ENCODE measurements around the gene TRPV5.

- TF ChIP-seq EZH2 (IDR thresholded peaks at IDR 0.05) (no peak), POLR2AphosphoS5 (IDR thresholded peaks at IDR 0.05; ENCODE audit: borderline replicate concordance, low read depth, low read length) (no peak), FOXP2 (optimal IDR thresholded peaks at IDR 0.05; ENCODE audit: control extremely low read depth, extremely low read length, insufficient read depth) (no peak)
Measured at GRCh38 chr7:142873281-142873784, 60.2 kb downstream of the TRPV5 start.

All from SK-N-MC (cell line).